SK-N-SH treated with all-trans-retinoic acid at 6 μM for 48 hours (cell line): ENCODE data around the gene SCO1.

Experiments
- BACH2 ChIP-seq: fragments of 250-450 bp; sonication (Bioruptor Pico); IDR thresholded peaks from 2 replicates; pipeline ENCODE4 v1.9.0; 2021; ENCODE audit warnings: mild to moderate bottlenecking, borderline replicate concordance
- CREB5 ChIP-seq: fragments of 250-450 bp; sonication (Bioruptor Pico); IDR thresholded peaks from 2 replicates; pipeline ENCODE4 v1.5.1; 2020; ENCODE audit warnings: low read depth, mild to moderate bottlenecking, moderate library complexity
- CSDC2 ChIP-seq: fragments of 250-450 bp; sonication (Bioruptor Pico); IDR thresholded peaks from 2 replicates; pipeline ENCODE4 v1.5.0; 2020; ENCODE audit warnings: mild to moderate bottlenecking, moderate library complexity
- GLIS3 ChIP-seq: fragments of 250-450 bp; sonication (Bioruptor Pico); IDR thresholded peaks from 2 replicates; pipeline ENCODE4 v1.5.0; 2020; ENCODE audit warnings: mild to moderate bottlenecking, moderate library complexity
- ISL1 ChIP-seq: fragments of 250-450 bp; sonication (Bioruptor Pico); IDR thresholded peaks from 2 replicates; pipeline ENCODE4 v2.1.2; 2022; ENCODE audit warnings: mild to moderate bottlenecking, moderate library complexity
- OSR1 ChIP-seq: fragments of 250-450 bp; sonication (Bioruptor Pico); IDR thresholded peaks from 2 replicates; pipeline ENCODE4 v1.8.0; 2022; ENCODE audit warnings: moderate library complexity, mild to moderate bottlenecking, inconsistent platforms
- PATZ1 ChIP-seq: fragments of 250-450 bp; sonication (Bioruptor Pico); IDR thresholded peaks from 2 replicates; pipeline ENCODE4 v1.8.0; 2020; ENCODE audit warnings: mild to moderate bottlenecking, moderate library complexity, borderline replicate concordance
- PPARA ChIP-seq: fragments of 250-450 bp; sonication (Bioruptor Pico); IDR thresholded peaks from 2 replicates; pipeline ENCODE4 v1.5.0; 2020; ENCODE audit warnings: mild to moderate bottlenecking, borderline replicate concordance
- RARB ChIP-seq: fragments of 250-450 bp; sonication (Bioruptor Pico); IDR thresholded peaks from 2 replicates; pipeline ENCODE4 v1.8.0; 2021; ENCODE audit warnings: mild to moderate bottlenecking, moderate library complexity
- TOX ChIP-seq: fragments of 250-450 bp; sonication (Bioruptor Pico); IDR thresholded peaks from 2 replicates; pipeline ENCODE4 v1.8.0; 2021; ENCODE audit warnings: mild to moderate bottlenecking, moderate library complexity, borderline replicate concordance
- ZFP3 ChIP-seq: fragments of 250-450 bp; sonication (Bioruptor Pico); IDR thresholded peaks from 2 replicates; pipeline ENCODE4 v1.5.0; 2020; ENCODE audit warnings: mild to moderate bottlenecking, moderate library complexity
- ZFP30 ChIP-seq: fragments of 450-650 bp; formaldehyde crosslinking; IDR thresholded peaks from 2 replicates; pipeline ENCODE4 v1.5.0; 2022; ENCODE audit warnings: mild to moderate bottlenecking, moderate library complexity
- ZNF70 ChIP-seq: fragments of 450-650 bp; formaldehyde crosslinking; IDR thresholded peaks from 2 replicates; pipeline ENCODE4 v1.5.0; 2020; ENCODE audit warnings: mild to moderate bottlenecking, moderate library complexity
- ZNF8 ChIP-seq: fragments of 450-650 bp; formaldehyde crosslinking; IDR thresholded peaks from 2 replicates; pipeline ENCODE4 v1.5.0; 2020; ENCODE audit warnings: mild to moderate bottlenecking, moderate library complexity

GRCh38 chr17:10622617-10623485, 74.5 kb downstream of the SCO1 start:
- TF ChIP-seq OSR1 (CRISPR knock-in tag): no peak
- no peak for TF ChIP-seq ZFP30 (CRISPR knock-in tag)
- no peak for TF ChIP-seq ZNF70
- TF ChIP-seq RARB (CRISPR knock-in tag): no peak
- no peak for TF ChIP-seq TOX (CRISPR knock-in tag)
- TF ChIP-seq GLIS3: no peak
- no peak for TF ChIP-seq PATZ1 (CRISPR knock-in tag)
- TF ChIP-seq CSDC2 (CRISPR knock-in tag): no peak
- no peak for TF ChIP-seq CREB5 (CRISPR knock-in tag)
- TF ChIP-seq ZNF8 (CRISPR knock-in tag): no peak
- TF ChIP-seq ISL1 (CRISPR knock-in tag): no peak
- no peak for TF ChIP-seq ZFP3 (CRISPR knock-in tag)
- TF ChIP-seq BACH2 (CRISPR knock-in tag): no peak
- TF ChIP-seq PPARA (CRISPR knock-in tag): no peak
